K562 (cell line): ENCODE results near the gene USP49.

Experiments
- HDGF ChIP-seq: fragments of 450-650 bp; IDR thresholded peaks from 2 replicates; pipeline ENCODE4 v1.6.1; 2016
- SPI1 ChIP-seq: IDR thresholded peaks from 2 replicates; pipeline ENCODE4 v1.6.1; 2011; ENCODE audit warnings: low read depth, low read length, control low read depth, borderline replicate concordance
- ZNF121 ChIP-seq: sonication (generic); formaldehyde crosslinking; conservative IDR thresholded peaks from 2 replicates; pipeline ENCODE4 v1.8.0; 2022; ENCODE audit warnings: missing genetic modification reagents
- TF ChIP-seq, protein P1 (sequence below), 3 experiments: IDR thresholded peaks in 2 of 3; conservative IDR thresholded peaks in 1 of 3; 2 replicates each; pipeline ENCODE4 v1.5.1; 2011 to 2012; ENCODE audit warnings: low read length in 3 of 3, mild to moderate bottlenecking in 3 of 3, control low read depth in 2 of 3, improper control_type of control experiment in 1 of 3, inconsistent platforms in 1 of 3, low read depth in 1 of 3, mixed read lengths in 1 of 3, moderate library complexity in 1 of 3; ENCODE audit not compliant: insufficient read depth in 2 of 3
- TF ChIP-seq, protein P2 (sequence below): fragments of 200-800 bp; sonication (Bioruptor generic); IDR thresholded peaks from 2 replicates; pipeline ENCODE4 v1.6.1; 2017; ENCODE audit warnings: missing genetic modification characterization, missing compliant biosample characterization
- TF ChIP-seq, protein P3 (sequence below): sonication (generic); formaldehyde crosslinking; IDR thresholded peaks from 2 replicates; pipeline ENCODE4 v1.9.0; 2022; ENCODE audit warnings: mild to moderate bottlenecking, missing genetic modification reagents

DNA sequence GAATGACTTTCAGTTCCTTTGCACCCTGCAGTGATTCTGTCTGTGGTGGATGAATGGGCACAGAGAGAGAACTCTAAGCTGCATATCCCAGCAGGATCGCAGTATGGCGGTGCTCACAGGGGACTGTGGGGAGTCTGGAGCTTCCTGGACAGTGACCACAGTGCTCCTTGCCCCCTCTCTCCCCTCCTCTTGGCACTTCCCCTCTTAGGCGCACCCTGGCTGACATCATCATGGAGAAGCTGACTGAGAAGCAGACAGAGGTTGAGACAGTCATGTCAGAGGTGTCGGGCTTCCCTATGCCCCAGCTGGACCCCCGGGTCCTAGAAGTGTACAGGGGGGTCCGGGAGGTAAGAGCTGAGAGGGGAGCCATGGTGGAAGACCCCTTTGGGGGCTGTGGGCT lies 34.7 kb upstream of the USP49 start:
- TF ChIP-seq ZNF121 (CRISPR knock-in tag) = no peak
- TF ChIP-seq, protein P1, sequence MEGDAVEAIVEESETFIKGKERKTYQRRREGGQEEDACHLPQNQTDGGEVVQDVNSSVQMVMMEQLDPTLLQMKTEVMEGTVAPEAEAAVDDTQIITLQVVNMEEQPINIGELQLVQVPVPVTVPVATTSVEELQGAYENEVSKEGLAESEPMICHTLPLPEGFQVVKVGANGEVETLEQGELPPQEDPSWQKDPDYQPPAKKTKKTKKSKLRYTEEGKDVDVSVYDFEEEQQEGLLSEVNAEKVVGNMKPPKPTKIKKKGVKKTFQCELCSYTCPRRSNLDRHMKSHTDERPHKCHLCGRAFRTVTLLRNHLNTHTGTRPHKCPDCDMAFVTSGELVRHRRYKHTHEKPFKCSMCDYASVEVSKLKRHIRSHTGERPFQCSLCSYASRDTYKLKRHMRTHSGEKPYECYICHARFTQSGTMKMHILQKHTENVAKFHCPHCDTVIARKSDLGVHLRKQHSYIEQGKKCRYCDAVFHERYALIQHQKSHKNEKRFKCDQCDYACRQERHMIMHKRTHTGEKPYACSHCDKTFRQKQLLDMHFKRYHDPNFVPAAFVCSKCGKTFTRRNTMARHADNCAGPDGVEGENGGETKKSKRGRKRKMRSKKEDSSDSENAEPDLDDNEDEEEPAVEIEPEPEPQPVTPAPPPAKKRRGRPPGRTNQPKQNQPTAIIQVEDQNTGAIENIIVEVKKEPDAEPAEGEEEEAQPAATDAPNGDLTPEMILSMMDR (IDR thresholded peaks at IDR 0.05 in 2 of 3, conservative IDR thresholded peaks at IDR 0.05 in 1 of 3; ENCODE audit: insufficient read depth in 2 of 3, low read depth in 1 of 3, low read length in 3 of 3) = no peak
- TF ChIP-seq SPI1 = no peak
- TF ChIP-seq HDGF = no peak
- TF ChIP-seq, protein P2, sequence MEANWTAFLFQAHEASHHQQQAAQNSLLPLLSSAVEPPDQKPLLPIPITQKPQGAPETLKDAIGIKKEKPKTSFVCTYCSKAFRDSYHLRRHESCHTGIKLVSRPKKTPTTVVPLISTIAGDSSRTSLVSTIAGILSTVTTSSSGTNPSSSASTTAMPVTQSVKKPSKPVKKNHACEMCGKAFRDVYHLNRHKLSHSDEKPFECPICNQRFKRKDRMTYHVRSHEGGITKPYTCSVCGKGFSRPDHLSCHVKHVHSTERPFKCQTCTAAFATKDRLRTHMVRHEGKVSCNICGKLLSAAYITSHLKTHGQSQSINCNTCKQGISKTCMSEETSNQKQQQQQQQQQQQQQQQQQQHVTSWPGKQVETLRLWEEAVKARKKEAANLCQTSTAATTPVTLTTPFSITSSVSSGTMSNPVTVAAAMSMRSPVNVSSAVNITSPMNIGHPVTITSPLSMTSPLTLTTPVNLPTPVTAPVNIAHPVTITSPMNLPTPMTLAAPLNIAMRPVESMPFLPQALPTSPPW = no peak
- TF ChIP-seq, protein P3, sequence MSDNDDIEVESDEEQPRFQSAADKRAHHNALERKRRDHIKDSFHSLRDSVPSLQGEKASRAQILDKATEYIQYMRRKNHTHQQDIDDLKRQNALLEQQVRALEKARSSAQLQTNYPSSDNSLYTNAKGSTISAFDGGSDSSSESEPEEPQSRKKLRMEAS (CRISPR knock-in tag) = no peak
